IPS DF 4.7 (cell line): Measurements from ENCODE around the gene TARS3.

Experiments used
- DNase-seq: peaks from one replicate; pipeline ENCODE4 v3.0.0-alpha.2; 2013; ENCODE audit warnings: low spot score; ENCODE audit errors: extremely low read depth

TARS3 gene

DNA sequence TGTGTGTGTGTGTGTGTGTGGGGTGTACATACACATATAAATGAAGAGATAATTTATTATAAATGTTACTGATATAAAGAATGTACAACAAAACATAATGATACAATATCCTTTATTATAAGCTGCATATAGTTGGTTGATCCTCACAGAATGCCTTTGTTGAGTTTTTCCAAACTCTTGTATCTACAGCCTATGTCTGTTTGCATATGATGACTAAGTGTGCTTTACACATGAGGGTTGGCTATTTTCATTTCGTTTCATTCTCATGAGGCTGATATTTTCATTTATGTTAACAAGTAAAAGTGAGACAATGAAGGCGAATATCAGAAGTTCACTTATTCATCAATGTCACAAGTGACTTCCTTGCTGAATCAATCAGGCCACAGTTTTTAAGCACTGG is 117.2 kb downstream of the TARS3 start:
- DNase-seq, result no peak

DNA sequence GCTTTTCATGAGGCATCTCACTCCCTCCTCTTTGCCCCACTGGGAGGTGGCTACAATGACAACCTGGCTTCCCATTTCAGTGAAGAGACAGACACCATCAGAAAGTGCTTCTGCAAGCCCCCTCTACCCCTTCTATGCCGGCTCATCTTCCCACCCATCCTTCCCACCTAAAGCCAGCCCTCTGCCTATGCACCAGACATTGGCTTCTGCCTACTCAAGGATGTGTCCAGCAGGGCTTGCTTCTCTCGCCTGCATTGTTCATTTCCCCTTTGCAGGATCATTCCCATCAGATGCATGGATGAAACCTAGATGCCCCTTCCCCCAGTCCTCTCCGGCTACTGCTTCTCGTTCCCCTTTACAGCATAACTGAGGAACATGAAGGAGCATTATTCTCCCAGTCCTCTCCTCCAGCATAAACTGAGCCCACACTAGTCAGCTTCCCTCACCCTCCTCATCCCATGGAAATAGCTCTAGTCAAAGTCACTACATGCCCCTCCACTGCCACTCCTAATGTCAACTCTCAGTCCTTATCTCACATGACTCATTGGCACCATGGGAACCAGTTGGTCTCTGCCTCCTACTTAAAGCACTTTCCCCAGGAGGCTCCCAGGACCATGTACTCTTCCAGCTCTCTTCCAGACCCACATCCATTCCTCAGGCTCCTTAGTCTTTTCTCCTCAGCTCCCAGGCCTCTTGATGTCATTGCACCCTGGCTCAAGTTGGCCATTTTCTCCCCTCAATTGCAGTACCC is 120.0 kb downstream of the TARS3 start:
- DNase-seq, result no peak
